Left lung (tissue), 14 donors: ENCODE data around the gene ARHGAP15. TPM values are rescaled to one million over a fixed set of nuclear protein-coding genes. Genes with fewer than 3 reads are reported as not detected.

Experiments used
- ATAC-seq: fragments of 200-7000 bp; cut with Tn5 transposase; one replicate; pipeline ENCODE4 v1.9.1; 2020; ENCODE audit warnings: moderate library complexity
- DNase-seq, 4 donors: peaks; one replicate each; pipeline ENCODE4 v3.0.0-alpha.2; 2013 to 2020
- H3K27ac ChIP-seq, 2 donors: fragments of 200-600 bp; sonication (generic) in 1 of 2; one replicate each; pipeline versions ENCODE4 v1.5.0 to v1.8.0; 2020 to 2021
- H3K27me3 ChIP-seq, 2 donors: fragments of 200-600 bp; sonication (generic) in 1 of 2; one replicate each; pipeline versions ENCODE4 v1.5.0 to v1.8.0; 2020 to 2021
- H3K36me3 ChIP-seq, 2 donors: fragments of 200-600 bp; sonication (generic) in 1 of 2; one replicate each; pipeline versions ENCODE4 v1.5.0 to v1.8.0; 2020 to 2021
- H3K4me1 ChIP-seq, 2 donors: fragments of 200-600 bp; one replicate each; pipeline ENCODE4 v1.8.0; 2021
- H3K4me3 ChIP-seq, 2 donors: fragments of 200-600 bp; sonication (generic) in 1 of 2; one replicate each; pipeline versions ENCODE4 v1.5.0 to v1.8.0; 2020 to 2021; ENCODE audit warnings: mild to moderate bottlenecking in 1 of 2
- H3K9me3 ChIP-seq, 2 donors: fragments of 200-600 bp; sonication (generic) in 1 of 2; one replicate each; pipeline versions ENCODE4 v1.5.0 to v1.8.0; 2020 to 2021
- intact Hi-C, 2 donors: fragments of 100-400 bp; cut with DNase I; formaldehyde crosslinking; loops; one replicate each; pipeline versions ENCODE4 v1.11.2 to v1.14.2; 2022
- long read RNA-seq, 12 donors: library from polyadenylated mRNA in 2 of 12; unstranded in 2 of 12; transcript quantifications; one replicate each; pipeline ENCODE4 v2.0.0 and lab custom pipeline, GENCODE V29; 2019 to 2026
- polyA plus RNA-seq, 6 donors: library from polyadenylated mRNA; unstranded; fragments of 120-200 nt; gene quantifications; one replicate each; pipeline ENCODE4 v1.2.1, GENCODE V29; 2013; ENCODE audit not compliant: insufficient read length in 6 of 6
- total RNA-seq, 2 donors: library from RNA; stranded (reverse); fragmentation: NEBNext Ultra II Directional; extraction: Animal tissue kit (Norgen Biotek cat#: 25700); gene quantifications; one replicate each; pipeline ENCODE4 v1.2.1, GENCODE V29; 2021
- TF ChIP-seq, protein P1 (sequence below), 2 donors: fragments of 200-600 bp; sonication (generic) in 1 of 2; IDR thresholded peaks; one replicate each; pipeline versions ENCODE4 v1.5.0 to v1.8.0; 2021; ENCODE audit warnings: antibody characterized with exemption in 2 of 2
- donor health status: DM: no; HTN: yes; CAD: no.
- donor health status: DM: no; HTN: no; CAD: no.

The ARHGAP15 gene
- total RNA-seq = 10 to 100 TPM; 16.8 to 20.6 TPM
- polyA plus RNA-seq = 10 to 100 TPM; 28.7 to 48.3 (median 32.5) TPM
- long read RNA-seq, donor 1, partial matches to known transcripts = 29 of 35 reads
- long read RNA-seq, donor 1, other reads (novel, unspliced or antisense) = 0 of 35 reads
- long read RNA-seq, donor 2, partial matches to known transcripts = 10 of 14 reads
- long read RNA-seq, donor 2, other reads (novel, unspliced or antisense) = 0 of 14 reads
- long read RNA-seq, donor 3, partial matches to known transcripts = 8 of 9 reads
- long read RNA-seq, donor 3, other reads (novel, unspliced or antisense) = 0 of 9 reads
- long read RNA-seq, donor 4, partial matches to known transcripts = 9 of 14 reads
- long read RNA-seq, donor 4, other reads (novel, unspliced or antisense) = 2 of 14 reads
- long read RNA-seq, donor 5, partial matches to known transcripts = 13 of 15 reads
- long read RNA-seq, donor 5, other reads (novel, unspliced or antisense) = 0 of 15 reads
- long read RNA-seq, donor 6, partial matches to known transcripts = 20 of 23 reads
- long read RNA-seq, donor 6, other reads (novel, unspliced or antisense) = 0 of 23 reads
- long read RNA-seq, donor 7, partial matches to known transcripts = 14 of 16 reads
- long read RNA-seq, donor 7, other reads (novel, unspliced or antisense) = 0 of 16 reads
- long read RNA-seq, donor 8, partial matches to known transcripts = 7 of 9 reads
- long read RNA-seq, donor 8, other reads (novel, unspliced or antisense) = 0 of 9 reads
- long read RNA-seq, donor 9 = 0 reads
- long read RNA-seq, donor 10, partial matches to known transcripts = 1 of 5 reads
- long read RNA-seq, donor 10, other reads (novel, unspliced or antisense) = 1 of 5 reads
- long read RNA-seq, donor 11 = 0 reads
- long read RNA-seq, donor 12, partial matches to known transcripts = 8 of 11 reads
- long read RNA-seq, donor 12, other reads (novel, unspliced or antisense) = 0 of 11 reads

DNA sequence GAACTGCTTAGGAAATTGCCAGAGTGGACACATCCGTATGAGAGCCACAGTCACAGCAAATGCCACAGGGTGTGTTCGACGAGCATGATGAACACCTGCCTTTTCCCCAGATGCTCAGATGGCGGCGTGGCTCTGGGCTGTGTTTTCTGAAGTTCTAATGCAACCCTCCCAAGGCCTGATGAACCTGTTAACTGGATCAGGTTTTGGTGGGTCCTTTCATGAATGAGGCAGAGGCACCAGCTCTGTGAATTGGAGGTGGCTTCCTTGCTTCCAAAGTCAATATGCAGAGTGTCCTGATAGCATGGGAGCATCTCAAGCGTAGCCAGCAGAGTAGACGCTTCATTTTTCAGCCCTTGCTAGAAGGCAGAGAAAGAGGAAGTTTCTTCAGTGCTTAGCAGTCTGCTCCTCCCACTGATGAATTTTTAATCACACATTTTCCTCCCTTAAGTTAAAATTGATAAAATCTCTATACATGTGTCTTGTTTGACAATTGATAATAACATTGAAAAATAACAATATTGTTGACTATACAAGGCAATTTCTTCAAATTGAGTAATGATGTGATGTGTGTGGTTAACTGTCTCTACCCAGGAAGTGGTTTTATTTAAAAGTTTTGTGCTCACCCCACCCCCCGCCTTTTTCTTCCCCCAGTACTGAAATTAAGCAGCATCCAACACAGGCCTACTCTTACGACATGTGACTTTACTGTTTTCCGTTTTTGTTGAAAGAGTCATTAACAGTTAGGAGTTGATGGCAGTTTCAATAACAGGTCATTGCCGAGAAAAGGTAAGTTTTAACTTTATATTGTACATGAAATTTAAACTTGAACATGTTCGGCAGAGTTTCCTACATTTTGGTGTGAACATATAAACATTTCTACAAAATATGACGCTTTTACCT lies at the start of gene ARHGAP15:
Gene ARHGAP15 (plus strand): TSS at position 739 of the 900 bp plus-strand sequence.
- intact Hi-C loops = no loop called here
- no peaks in the 10 kb centered on the region for H3K36me3 ChIP-seq
- no peaks in the 10 kb centered on the region for H3K9me3 ChIP-seq
- peaks cover 0 to 54% of the 10 kb centered on the region in 2 donors for H3K4me1 ChIP-seq
- no peaks in the 10 kb centered on the region for H3K27me3 ChIP-seq
- TF ChIP-seq, protein P1, sequence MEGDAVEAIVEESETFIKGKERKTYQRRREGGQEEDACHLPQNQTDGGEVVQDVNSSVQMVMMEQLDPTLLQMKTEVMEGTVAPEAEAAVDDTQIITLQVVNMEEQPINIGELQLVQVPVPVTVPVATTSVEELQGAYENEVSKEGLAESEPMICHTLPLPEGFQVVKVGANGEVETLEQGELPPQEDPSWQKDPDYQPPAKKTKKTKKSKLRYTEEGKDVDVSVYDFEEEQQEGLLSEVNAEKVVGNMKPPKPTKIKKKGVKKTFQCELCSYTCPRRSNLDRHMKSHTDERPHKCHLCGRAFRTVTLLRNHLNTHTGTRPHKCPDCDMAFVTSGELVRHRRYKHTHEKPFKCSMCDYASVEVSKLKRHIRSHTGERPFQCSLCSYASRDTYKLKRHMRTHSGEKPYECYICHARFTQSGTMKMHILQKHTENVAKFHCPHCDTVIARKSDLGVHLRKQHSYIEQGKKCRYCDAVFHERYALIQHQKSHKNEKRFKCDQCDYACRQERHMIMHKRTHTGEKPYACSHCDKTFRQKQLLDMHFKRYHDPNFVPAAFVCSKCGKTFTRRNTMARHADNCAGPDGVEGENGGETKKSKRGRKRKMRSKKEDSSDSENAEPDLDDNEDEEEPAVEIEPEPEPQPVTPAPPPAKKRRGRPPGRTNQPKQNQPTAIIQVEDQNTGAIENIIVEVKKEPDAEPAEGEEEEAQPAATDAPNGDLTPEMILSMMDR (IDR thresholded peaks at IDR 0.05) = no peak
- peak within 1 kb of the TSS; percentile 28 to 88 for H3K27ac ChIP-seq
- ATAC-seq = peak; percentile 81
- DNase-seq = peak in 2 of 4 donors; percentile 34 to 69
- peak within 1 kb of the TSS in 1 of 2 donors; percentile 34 for H3K4me3 ChIP-seq

DNA sequence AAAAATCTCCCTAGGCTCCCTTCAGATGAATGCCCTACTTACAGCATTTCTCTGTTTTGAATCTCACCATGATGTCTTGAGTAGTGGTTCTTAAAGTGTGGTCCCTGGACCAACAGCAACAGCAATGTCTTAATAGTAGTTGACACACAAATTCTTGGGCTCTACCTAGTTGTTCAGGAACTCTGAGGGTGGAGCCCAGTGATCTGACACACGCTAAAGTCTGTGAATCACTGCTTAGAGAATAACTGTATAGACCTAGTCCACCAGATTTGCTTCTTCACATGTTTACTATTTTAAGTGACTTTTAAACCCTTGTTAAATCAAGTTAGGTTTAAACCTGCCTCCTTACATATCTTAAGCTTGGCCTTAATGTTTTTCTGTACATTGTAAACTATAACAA lies 47.6 kb upstream of the ARHGAP15 start:
- Histone ChIP-seq H3K4me1 (peaks cover 0 to 21% of the 10 kb centered on the region in 2 donors), H3K27ac (no peak overlapping the region), H3K4me3 (no peak overlapping the region), H3K27me3 (no peaks in the 10 kb centered on the region), H3K36me3 (no peaks in the 10 kb centered on the region), H3K9me3 (peaks cover 0 to 5% of the 10 kb centered on the region in 2 donors)
- ATAC-seq (no peak), DNase-seq (no peak)
- TF ChIP-seq, protein P1 (IDR thresholded peaks at IDR 0.05) = no peak
- intact Hi-C loops = no loop called here

DNA sequence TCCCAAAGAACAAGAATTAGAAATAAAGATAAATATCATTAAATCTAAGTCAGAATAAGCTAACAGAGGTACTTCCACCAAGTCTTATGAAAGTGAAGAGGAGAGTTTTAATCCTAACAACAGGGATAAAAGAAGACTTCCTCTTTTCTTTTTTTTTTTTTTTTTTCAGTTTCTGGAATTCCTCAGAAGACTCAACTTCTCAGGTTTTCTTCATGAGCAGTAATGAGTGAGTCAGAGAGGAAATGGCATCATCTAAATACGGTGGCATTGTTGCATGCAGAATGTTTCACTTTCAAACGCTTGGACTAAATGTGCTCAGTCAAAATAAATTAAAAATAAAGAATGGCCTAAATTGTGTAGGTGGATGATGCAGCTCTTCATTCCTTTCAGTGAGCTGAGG lies 45.6 kb upstream of the ARHGAP15 start:
- intact Hi-C loops = no loop called here
- Histone ChIP-seq H3K36me3 (no peaks in the 10 kb centered on the region), H3K4me1 (peaks cover 0 to 28% of the 10 kb centered on the region in 2 donors), H3K27ac (peak overlapping the region in 1 of 2 donors; percentile 74), H3K4me3 (no peak overlapping the region), H3K27me3 (no peaks in the 10 kb centered on the region), H3K9me3 (peaks cover 0 to 5% of the 10 kb centered on the region in 2 donors)
- TF ChIP-seq, protein P1 (IDR thresholded peaks at IDR 0.05) = no peak
- DNase-seq (no peak), ATAC-seq (peak; percentile 40)

DNA sequence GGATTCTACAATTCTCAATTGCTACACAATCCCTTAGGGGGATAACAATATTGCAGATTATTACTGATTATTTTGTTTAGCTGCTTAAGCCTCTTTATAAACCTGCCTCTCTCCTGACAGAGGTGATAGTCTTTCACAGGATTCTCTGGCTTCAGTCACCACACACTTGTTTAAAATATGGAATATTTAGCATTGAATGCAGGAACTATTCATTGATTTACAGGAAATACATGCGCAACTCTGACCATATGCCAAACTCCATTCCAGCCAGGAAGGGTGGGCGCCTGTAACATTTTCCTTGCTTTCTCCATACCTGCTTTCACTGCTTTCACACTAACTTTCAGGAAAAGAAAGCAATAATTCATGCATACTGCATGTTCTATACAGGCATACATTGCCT lies 44.8 kb upstream of the ARHGAP15 start:
- ATAC-seq (no peak), DNase-seq (no peak)
- intact Hi-C loops = no loop called here
- peaks cover 0 to 5% of the 10 kb centered on the region in 2 donors for H3K9me3 ChIP-seq
- no peaks in the 10 kb centered on the region for H3K36me3 ChIP-seq
- no peaks in the 10 kb centered on the region for H3K27me3 ChIP-seq
- peak overlapping the region in 1 of 2 donors; percentile 74 for H3K27ac ChIP-seq
- H3K4me1 ChIP-seq = peaks cover 0 to 28% of the 10 kb centered on the region in 2 donors
- TF ChIP-seq, protein P1 (IDR thresholded peaks at IDR 0.05) = no peak
- H3K4me3 ChIP-seq = no peak overlapping the region
